GM19099 (cell line): ENCODE results near the gene HOXB3.

Experiments
- POLR2A ChIP-seq: IDR thresholded peaks from 3 replicates; pipeline ENCODE4 v1.6.1; 2011; ENCODE audit warnings: low read depth; ENCODE audit not compliant: insufficient read length; ENCODE audit errors: extremely low read depth

HOXB3 gene

DNA sequence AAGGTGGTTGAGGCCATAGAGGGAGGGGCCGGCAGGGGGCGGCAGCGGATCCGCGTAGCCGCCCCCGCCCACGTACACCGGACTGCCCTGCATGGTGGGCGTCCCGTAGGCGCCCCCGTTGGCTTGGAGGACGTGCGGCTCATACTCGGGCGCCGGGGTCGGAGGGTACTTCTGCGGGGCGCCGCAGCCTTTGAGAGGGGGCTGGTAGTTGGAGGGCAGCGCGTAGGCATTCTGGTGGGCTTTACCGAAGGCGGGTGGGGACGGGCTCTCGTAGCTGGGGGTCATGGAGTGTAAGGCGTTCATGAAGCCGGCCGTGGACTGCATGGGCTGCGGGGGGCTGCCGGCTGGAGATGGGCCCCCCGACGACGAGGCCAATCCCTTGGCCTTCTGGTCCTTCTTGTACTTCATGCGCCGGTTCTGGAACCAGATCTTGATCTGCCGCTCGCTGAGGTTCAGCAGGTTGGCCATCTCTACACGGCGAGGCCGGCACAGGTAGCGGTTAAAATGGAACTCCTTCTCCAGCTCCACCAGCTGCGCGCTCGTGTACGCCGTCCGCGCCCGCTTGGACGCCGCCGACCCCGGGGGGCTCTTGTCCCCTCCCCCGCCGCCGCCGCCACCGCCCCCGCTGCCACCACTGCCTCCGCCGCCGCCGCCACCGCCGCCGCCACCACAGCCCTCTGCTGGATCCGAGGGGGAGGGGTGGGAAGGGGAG lies 39.4 kb downstream of the HOXB3 start:
- TF ChIP-seq POLR2A: no peak

DNA sequence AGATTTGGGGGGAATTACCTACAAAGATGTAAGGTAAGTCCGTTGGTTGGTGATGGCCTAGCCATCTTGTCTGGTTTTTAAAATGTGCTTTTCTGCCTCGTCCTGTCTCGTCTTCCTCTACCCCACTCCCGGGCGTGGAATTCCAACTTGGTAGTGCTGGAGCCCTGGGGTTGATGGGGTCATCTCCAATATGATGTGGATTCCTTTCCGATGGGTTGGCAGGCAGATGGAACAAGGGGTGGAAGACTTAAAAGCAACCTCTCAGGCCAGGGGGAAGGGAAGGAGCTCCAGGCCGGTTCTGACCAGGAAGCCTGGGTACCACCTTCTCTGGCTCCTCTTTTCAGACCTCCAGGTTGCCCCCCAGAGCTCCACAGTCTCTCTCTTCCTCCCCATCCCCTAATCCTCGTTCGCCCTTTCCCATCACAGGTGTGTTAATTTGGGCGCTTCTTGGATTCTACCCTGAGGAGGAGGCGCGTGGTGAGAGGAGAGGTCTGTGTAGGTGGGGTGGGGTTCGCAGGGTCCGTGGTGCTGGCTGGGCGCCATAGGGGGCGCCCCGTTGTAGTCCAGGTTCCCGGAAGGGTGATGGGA lies 40.0 kb downstream of the HOXB3 start:
- no peak for TF ChIP-seq POLR2A

DNA sequence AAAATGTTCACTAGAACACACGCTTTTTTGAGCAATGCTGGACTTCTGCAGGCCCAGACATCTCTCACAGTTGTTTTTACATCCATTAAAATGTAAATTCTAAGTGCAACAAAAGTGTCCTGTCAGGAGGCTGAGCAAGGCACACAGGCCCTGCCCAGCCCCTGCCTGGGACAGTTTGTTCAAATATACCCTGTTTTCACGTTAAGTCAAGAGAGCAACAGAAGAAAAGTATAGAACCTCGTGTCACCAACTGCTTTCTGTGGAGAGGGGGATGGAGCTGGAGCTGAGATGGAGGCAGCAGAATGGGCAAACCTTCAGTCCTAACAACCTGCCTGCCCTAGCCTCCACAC lies 40.8 kb downstream of the HOXB3 start:
- no peak for TF ChIP-seq POLR2A

DNA sequence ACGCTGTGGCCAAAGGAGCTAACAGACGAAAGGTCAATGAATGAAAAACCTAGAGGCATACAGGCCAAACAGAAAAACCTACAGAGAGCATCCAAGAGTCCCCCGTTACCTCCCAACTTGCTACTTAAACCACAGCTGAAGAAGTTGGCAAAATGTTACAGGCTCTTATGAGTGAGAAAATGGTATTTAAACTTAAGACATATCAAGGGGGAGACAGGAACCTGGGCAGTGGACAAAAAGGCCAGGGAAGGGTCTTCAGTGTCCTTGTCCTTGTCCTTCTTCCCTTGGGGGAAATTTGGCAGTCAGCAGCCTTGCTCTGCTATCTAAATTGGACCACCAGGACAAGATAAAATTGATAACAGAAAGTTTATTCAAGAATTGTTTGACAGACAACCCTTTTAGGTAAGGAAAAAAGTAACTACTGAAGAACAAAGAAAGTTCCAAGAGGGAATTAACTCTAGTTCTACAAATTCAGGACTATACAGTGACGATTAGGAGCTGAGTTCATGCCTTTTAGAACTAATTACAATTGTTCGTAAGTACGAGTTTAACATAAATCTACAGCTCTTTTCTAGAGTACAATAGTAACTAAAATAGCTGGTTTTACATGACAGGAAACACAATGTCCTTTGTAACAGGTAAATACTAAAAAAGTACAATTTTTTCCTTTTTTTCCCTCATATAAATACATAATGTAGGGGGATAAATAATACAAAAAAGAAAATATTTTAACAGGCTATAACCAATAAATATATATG lies 41.3 kb downstream of the HOXB3 start:
- no peak for TF ChIP-seq POLR2A

DNA sequence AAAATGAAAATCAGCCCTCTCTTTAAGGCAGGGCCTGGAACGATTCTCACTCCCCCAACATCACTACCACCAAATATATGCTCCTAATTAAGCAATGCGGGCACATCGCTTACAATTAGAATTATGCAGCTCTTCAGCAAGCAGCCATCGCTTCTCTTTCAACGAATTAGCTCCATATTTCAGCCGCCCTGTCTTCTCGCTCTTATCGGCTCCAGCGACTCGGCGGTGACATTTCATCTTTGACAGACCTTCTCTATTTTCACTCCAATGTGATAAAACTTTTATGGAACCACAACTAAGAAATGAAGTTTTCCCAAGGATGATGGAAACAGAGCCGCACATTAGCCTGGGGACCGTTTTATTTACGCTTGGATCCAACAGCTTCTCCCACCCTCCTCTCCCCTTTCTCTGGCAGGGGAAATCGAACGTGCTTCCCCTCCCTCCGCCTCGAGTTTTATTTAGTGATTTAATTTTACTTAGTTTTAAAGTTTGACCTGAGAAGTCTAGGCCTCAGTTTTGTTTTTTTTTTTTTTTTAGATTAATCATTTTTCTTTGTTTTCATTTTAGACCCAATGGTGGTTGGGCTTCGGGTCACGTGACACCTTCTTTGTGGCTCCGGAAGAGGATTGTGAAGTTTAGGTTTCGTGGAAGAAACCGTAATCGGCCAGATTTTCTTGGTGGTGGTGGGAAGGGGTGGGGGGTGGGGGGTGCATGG lies 42.1 kb downstream of the HOXB3 start:
- no peak for TF ChIP-seq POLR2A

DNA sequence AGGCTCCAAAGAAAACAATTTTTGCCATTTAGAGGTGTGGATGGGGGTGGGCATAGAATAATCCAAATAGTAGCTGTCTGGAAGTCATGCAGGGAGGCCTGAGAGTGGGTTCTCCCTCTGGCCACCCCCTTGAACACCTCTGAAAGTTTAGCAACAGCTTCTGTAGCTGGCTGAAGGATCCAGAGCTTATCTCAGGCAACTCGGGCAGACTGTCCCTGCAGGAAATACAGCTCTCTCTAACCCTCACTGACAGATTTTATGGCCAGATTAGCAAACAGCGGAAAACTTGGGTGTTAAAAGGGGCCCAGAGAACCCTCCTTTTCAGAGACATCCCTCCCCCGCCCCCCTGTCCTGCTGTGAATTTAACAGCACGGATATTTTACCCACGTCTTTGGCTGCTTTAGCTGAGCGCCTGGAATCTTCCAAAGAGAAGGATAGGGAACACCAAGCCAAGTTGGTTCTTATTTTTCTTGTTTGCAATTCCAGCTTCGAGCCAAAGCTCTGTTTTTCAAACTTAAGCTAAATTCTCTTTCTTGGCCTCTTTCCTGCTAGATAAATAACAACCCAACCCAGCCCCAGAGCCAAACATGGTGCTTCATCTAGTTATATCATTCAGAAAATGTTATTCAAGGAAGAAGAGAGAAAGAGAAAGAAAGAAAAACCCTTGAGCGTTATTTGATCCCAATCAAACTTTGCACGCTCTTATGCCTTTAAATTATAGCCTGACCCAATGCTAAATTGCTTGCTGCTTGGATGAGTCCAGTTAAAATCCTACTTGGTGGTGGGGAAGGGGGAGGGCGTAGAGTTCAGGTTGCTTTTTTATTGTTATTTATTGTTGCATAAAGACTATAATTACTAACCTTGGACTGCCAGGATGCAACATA lies 42.9 kb downstream of the HOXB3 start:
- no peak for TF ChIP-seq POLR2A

DNA sequence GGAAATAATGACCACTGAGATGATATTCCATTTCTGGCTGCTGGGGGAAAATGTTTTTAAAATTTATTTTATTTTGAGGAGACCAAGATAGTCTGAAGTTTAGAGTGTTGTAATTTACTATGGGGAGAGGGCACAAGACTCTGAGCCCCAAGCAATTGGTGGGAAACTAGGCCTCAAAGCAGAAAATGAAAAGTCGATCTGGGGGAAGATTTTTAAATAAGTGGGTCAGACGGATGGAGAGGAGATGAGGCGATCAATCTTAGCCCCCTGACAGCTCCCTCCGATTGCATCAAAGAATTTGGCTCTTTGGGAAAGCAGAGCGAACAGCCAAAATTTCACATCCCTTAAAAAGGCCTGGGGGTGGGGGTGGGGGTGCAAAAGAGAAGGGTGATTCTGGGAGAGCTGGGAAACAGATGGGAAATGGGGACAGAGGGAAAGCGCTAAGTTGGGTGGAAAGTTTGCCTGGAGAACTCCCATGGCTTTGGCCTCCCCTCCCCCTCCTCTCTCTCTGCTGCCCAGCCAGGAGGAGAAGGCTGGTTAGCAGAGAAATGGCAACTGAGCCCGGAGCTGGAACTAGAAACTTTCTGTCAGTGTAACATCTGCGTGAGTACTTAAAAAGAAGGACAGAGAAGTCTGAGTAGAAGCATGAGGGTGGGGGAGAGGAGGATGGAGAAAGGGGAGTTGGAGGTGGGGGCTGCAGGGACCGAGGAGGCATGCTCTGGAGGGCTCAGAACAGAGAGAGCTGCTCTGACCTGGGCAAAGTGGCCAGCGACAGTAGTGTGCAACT lies 43.7 kb downstream of the HOXB3 start:
- no peak for TF ChIP-seq POLR2A

DNA sequence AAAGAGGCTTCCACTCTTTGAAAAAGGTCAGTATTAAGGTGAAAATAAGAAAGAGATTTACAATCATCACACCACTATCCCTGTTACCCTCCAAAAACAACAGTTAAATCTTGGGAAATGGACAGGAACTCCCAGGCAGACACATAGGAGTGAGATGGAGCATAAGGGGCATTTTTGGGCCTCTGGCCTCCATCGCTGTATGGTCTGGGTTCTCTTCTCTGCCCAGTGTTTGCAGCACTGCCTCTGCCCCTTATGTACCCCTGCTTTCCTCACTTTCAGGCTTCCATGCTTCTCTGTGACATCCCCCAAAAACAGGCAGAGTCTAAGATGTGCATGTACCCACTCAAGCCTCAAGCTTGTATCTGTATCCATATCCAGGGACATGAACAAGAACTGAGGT lies 44.5 kb downstream of the HOXB3 start:
- TF ChIP-seq POLR2A: no peak

DNA sequence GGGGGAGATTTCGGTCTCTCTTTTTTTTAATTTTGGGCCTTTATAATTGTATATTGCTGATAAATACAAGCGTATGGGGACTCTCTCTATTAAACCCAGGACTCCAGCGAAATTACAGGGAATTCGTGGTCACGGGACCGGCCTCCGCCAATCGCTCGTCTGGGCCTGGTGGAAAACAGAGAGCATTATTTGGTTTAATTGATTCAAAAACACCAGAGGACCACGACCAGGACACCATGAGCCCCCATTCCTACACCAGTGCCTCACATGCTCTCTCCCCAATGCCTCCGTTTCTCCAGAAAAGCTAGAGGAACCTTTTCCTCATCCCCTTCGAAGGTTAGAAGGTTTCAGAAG lies 45.0 kb downstream of the HOXB3 start, which contains the start of gene HOXB2:
TSS of gene HOXB2 (minus strand) at position 88 of the 354 bp plus-strand sequence. CDS start 198 bp downstream, outside the sequence.
- TF ChIP-seq POLR2A: no peak

DNA sequence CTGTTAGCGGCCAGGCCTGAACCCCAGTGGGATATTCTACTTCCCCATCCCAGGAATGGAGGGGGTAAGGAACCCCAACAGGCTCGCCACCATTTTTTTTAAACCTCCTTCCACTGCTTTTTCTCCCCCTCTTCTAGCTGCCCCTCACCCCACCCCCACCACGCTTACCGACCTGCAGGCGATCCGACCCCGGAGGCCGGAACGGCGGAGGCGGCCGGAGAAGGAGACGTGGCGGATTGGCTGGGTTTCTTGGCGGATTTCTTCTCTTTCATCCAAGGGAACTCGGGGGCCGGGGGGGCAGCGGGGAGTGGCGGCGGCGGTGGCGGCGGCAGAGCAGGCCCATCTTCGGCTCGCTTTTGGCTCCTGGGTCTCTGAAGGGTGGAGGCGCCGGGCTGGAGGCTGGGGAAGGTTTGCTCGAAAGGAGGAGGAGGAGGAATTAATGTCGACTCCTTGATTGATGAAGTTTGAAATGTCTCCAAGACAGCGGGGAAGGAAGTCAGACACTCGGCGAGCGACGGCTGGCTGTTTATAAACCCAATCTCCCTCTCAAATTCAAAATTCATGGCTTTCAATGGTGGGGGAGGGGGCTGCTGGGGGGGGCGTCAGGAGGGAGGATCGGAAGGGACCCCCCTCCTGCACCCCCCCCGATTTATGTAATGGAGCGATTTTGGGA lies 45.6 kb downstream of the HOXB3 start:
- no peak for TF ChIP-seq POLR2A

DNA sequence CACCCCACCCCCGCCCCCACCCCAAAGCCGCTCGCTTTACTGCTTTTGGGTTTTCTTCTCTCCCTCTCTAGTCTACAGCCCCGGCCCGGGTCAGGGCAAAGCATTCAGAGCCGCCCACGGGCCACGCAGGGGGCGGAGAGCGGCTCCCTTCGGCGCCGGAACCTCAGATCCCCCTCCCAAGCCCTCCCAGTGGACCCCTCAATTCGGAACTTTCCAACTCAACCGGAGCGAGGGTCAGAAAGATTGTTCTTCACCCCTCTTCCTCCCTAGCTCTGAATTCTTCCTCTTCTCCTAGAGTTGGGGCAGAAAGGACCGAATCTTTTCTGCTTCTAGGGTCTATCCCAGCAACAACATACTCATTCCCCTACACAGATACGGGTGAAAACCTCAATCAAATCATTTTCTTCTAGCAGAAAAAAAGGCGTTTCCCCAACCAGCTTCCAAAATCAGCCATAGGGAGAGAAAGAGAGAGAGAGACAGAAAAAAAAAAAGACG lies 46.1 kb downstream of the HOXB3 start:
- TF ChIP-seq POLR2A: no peak

DNA sequence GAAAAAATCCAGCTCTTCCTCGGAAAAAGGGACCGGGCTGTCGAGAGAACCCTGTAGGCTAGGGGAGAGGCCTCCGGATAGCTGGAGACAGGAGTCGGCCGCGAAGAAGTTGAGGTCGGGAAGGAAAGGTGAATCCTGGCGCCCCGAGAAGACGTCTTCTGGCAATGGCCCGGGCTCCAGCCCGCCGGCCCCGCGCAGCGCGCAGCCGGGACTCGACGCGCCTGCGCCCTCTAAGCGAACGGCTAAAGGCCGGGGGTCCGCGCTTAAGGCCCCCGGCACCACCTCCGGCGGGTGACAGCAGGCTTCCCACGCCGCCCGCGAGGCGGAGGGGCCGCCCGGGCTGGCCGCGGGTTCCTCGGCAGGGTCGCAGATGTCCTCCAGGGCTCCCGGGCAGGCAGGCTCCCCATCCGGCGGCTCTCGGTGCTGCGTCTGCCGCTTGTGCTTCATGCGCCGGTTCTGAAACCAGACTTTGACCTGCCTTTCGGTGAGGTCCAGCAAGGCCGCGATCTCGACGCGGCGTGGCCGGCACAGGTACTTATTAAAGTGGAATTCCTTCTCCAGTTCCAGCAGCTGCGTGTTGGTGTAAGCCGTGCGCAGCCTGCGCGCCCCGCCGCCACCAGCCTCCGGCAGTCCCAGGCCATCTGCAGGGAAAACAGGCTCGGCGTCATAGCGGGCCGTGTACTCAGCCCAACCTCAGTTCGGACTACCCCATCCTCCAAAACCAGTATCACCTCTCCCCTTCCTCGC lies 46.8 kb downstream of the HOXB3 start:
- peak; percentile 80 for TF ChIP-seq POLR2A
